HG03432 (cell line): Measurements from ENCODE around the gene TEDDM1.
"Not testable (repeated sequence)": the region's sequence is repeated elsewhere in the genome, so short reads cannot be mapped to it uniquely, and the experiment has no call there.

Source experiments
- ATAC-seq: cut with Tn5 transposase; IDR thresholded peaks from one replicate; pipeline ENCODE4 v1.9.1; 2021; ENCODE audit warnings: mild to moderate bottlenecking, moderate library complexity; ENCODE audit not compliant: unreplicated experiment

TEDDM1 gene

GRCh38 chr1:182381962-182382819 lies 18.3 kb downstream of the TEDDM1 start:
- no peak for ATAC-seq

GRCh38 chr1:182380199-182380598 lies 20.3 kb downstream of the TEDDM1 start:
- no peak for ATAC-seq

GRCh38 chr1:182379781-182380180 lies 20.7 kb downstream of the TEDDM1 start:
- not testable (repeated sequence) for ATAC-seq

- no peak for ATAC-seq
Measured at GRCh38 chr1:182376936-182377574, 23.4 kb downstream of the TEDDM1 start.

GRCh38 chr1:182374101-182374834 lies 26.2 kb downstream of the TEDDM1 start:
- no peak for ATAC-seq

- no peak for ATAC-seq
Measured at GRCh38 chr1:182370532-182370931, 29.9 kb downstream of the TEDDM1 start.

- no peak for ATAC-seq
Measured at GRCh38 chr1:182368903-182369302, 31.6 kb downstream of the TEDDM1 start.

GRCh38 chr1:182368358-182368757 lies 32.1 kb downstream of the TEDDM1 start:
- no peak for ATAC-seq

GRCh38 chr1:182367926-182368325 lies 32.5 kb downstream of the TEDDM1 start:
- ATAC-seq: no peak

- ATAC-seq: no peak
Measured at GRCh38 chr1:182366596-182366995, 33.9 kb downstream of the TEDDM1 start.

GRCh38 chr1:182359645-182360044 lies 40.8 kb downstream of the TEDDM1 start:
- no peak for ATAC-seq

- no peak for ATAC-seq
Measured at GRCh38 chr1:182357913-182358312, 42.6 kb downstream of the TEDDM1 start.

GRCh38 chr1:182357171-182357570 lies 43.3 kb downstream of the TEDDM1 start:
- no peak for ATAC-seq

GRCh38 chr1:182355723-182356098 lies 44.8 kb downstream of the TEDDM1 start:
- no peak for ATAC-seq

- no peak for ATAC-seq
Measured at GRCh38 chr1:182351790-182352364, 48.6 kb downstream of the TEDDM1 start.

- no peak for ATAC-seq
Measured at GRCh38 chr1:182350839-182351238, 49.6 kb downstream of the TEDDM1 start.

GRCh38 chr1:182348961-182349747 lies 51.3 kb downstream of the TEDDM1 start:
- no peak for ATAC-seq
